GM12872 (cell line): Measurements from ENCODE around the gene TM4SF18.
A peak's percentile ranks its signal among the peaks of the same experiment; 100 is the strongest.

Experiments
- TF ChIP-seq, protein P1 (sequence below): IDR thresholded peaks from 3 replicates; pipeline ENCODE4 v1.5.1; 2011; ENCODE audit warnings: low read depth, mild to moderate bottlenecking, low read length, moderate library complexity; ENCODE audit not compliant: insufficient read depth

TM4SF18 gene

GRCh38 chr3:149307435-149307783 lies 26.0 kb downstream of the TM4SF18 start:
- TF ChIP-seq, protein P1, sequence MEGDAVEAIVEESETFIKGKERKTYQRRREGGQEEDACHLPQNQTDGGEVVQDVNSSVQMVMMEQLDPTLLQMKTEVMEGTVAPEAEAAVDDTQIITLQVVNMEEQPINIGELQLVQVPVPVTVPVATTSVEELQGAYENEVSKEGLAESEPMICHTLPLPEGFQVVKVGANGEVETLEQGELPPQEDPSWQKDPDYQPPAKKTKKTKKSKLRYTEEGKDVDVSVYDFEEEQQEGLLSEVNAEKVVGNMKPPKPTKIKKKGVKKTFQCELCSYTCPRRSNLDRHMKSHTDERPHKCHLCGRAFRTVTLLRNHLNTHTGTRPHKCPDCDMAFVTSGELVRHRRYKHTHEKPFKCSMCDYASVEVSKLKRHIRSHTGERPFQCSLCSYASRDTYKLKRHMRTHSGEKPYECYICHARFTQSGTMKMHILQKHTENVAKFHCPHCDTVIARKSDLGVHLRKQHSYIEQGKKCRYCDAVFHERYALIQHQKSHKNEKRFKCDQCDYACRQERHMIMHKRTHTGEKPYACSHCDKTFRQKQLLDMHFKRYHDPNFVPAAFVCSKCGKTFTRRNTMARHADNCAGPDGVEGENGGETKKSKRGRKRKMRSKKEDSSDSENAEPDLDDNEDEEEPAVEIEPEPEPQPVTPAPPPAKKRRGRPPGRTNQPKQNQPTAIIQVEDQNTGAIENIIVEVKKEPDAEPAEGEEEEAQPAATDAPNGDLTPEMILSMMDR = no peak

DNA sequence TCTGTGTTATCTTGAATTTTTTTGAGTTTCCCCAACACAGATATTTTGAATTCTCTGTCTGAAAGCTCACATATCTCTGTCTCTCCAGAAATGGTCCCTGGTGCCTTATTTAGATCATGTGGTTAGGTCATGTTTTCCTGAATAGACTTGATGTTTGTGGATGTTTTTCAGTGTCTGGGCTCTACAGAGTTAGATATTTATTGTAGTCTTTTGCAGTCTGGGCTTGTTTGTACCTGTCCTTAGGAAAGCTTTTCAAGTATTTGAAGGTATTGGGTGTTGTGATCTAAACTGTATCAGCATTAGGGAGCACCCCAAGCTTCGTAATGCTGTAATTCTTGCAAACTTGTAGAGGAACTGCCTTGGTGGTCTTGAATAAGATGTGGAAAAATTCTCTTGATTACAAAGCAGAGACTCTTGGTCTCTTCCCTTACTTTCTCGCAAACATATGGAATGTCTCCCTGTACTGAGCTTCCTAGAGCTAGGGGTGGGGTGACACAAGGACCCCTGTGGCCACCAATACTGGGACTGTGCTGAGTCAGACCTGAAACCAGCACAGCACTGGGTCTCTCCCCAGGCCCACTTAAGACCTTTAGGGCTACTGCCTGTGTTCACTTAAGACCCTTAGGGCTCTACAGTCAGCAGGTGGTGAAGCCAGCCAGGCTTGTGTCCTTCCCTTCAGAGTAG lies 26.5 kb downstream of the TM4SF18 start:
- TF ChIP-seq, protein P1 = no peak

DNA sequence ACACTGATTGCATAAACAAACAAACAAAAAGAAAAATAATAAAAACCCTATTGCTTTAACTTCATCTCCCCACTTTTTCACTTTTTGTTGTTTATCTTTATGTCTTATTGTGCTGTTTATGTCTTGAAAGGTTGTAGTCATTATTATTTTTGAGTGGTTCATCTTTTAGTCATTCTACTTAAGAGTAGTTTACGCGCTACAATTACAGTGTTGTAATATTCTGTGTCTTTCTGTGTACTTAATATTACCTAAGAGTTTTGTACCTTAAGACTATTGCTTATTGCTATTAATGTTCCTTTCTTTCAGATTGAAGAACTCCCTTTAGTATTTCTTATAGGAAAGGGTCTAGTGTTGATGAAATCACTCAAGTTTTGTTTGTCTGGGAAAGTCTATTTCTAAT lies 28.1 kb downstream of the TM4SF18 start:
- TF ChIP-seq, protein P1 = no peak

- TF ChIP-seq, protein P1 = no peak
Observed at GRCh38 chr3:149299938-149300801, 33.3 kb downstream of the TM4SF18 start.

GRCh38 chr3:149296972-149297371 lies 36.5 kb downstream of the TM4SF18 start:
- TF ChIP-seq, protein P1 = no peak

DNA sequence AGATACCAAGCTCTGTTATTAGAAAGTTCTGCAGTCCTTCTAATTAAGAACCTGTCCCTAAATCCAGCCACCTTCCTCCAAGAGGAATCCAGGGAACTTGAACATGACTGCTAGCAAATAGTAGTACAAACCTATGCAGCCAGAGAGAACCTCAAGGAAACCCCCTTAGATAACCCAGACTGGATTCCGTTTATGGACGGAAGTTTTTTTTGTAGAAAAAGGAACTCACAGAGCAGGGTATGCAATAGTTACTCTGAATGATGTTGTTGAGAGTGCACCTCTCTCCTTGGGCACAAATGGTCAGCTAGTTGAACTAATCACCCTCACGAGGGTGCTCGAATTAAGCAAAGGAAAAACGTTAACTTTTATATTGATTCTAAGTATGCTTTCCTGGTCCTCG lies 40.8 kb downstream of the TM4SF18 start:
- TF ChIP-seq, protein P1 = no peak

GRCh38 chr3:149291178-149291577 lies 42.3 kb downstream of the TM4SF18 start:
- TF ChIP-seq, protein P1 = peak; percentile 73
